HUES64 (cell line): ENCODE results near the gene MAD2L2.
"Not testable (repeated sequence)": the region's sequence is repeated elsewhere in the genome, so short reads cannot be mapped to it uniquely, and the experiment has no call there.

Source experiments
- H3K27ac ChIP-seq: 2 replicates; pipeline ENCODE4 v1.7.0; 2013; ENCODE audit warnings: low read depth, low read length, inconsistent platforms
- H3K27me3 ChIP-seq: 2 replicates; pipeline ENCODE4 v1.6.1; 2013; ENCODE audit warnings: mild to moderate bottlenecking, low read length; ENCODE audit not compliant: insufficient read depth
- H3K36me3 ChIP-seq: 2 replicates; pipeline ENCODE4 v1.6.1; 2013; ENCODE audit warnings: mild to moderate bottlenecking, low read length; ENCODE audit not compliant: insufficient read depth
- H3K4me1 ChIP-seq: 2 replicates; pipeline ENCODE4 v1.6.1; 2013; ENCODE audit warnings: mild to moderate bottlenecking, low read length, moderate library complexity; ENCODE audit not compliant: insufficient read depth
- H3K4me3 ChIP-seq: 2 replicates; pipeline ENCODE4 v1.5.1; 2013; ENCODE audit warnings: mild to moderate bottlenecking, low read length, moderate library complexity
- H3K9ac ChIP-seq: 2 replicates; pipeline ENCODE4 v1.6.1; 2013; ENCODE audit warnings: mild to moderate bottlenecking, low read depth, low read length
- H3K9me3 ChIP-seq: 2 replicates; pipeline ENCODE4 v1.6.1; 2013; ENCODE audit warnings: low read depth, low read length; ENCODE audit not compliant: insufficient read depth
- WGBS: fragments of 150-250, 120-280 bp; methylation state at CpG from one replicate; pipeline ENCODE4 v1.1.7; 2013; ENCODE audit warnings: missing lambda C conversion rate; 5-methylcytosine and 5-hydroxymethylcytosine counted together

The MAD2L2 gene

GRCh38 chr1:11642418-11643017, 38.4 kb downstream of the MAD2L2 start:
- H3K9ac ChIP-seq, H3K27me3 ChIP-seq, H3K4me1 ChIP-seq, H3K9me3 ChIP-seq, H3K4me3 ChIP-seq, H3K36me3 ChIP-seq, H3K27ac ChIP-seq: not testable (repeated sequence)
- 57% methylated on average over 18 of the region's 18 CpGs for whole genome bisulfite sequencing

GRCh38 chr1:11641776-11642305, 39.1 kb downstream of the MAD2L2 start:
- no peak overlapping the region for H3K27ac ChIP-seq
- no peaks in the 10 kb centered on the region for H3K27me3 ChIP-seq
- H3K9me3 ChIP-seq, result no peaks in the 10 kb centered on the region
- H3K4me3 ChIP-seq, result no peak overlapping the region
- no peaks in the 10 kb centered on the region for H3K4me1 ChIP-seq
- WGBS, result 87% methylated on average over 5 of the region's 5 CpGs
- H3K9ac ChIP-seq, result no peak overlapping the region
- no peaks in the 10 kb centered on the region for H3K36me3 ChIP-seq

GRCh38 chr1:11640944-11641343, 40.0 kb downstream of the MAD2L2 start:
- H3K4me1 ChIP-seq, result no peaks in the 10 kb centered on the region
- no peak overlapping the region for H3K27ac ChIP-seq
- H3K27me3 ChIP-seq, result no peaks in the 10 kb centered on the region
- no peak overlapping the region for H3K4me3 ChIP-seq
- WGBS, result 91% methylated on average over 6 of the region's 6 CpGs
- H3K9ac ChIP-seq, result no peak overlapping the region
- H3K36me3 ChIP-seq, result no peaks in the 10 kb centered on the region
- no peaks in the 10 kb centered on the region for H3K9me3 ChIP-seq

- Histone ChIP-seq H3K9me3 (no peaks in the 10 kb centered on the region), H3K36me3 (no peaks in the 10 kb centered on the region), H3K27me3 (no peaks in the 10 kb centered on the region), H3K4me1 (no peaks in the 10 kb centered on the region), H3K4me3 (no peak overlapping the region), H3K9ac (no peak overlapping the region), H3K27ac (no peak overlapping the region)
- 82% methylated on average over 4 of the region's 7 CpGs for WGBS
Observed at GRCh38 chr1:11640101-11640500, 40.8 kb downstream of the MAD2L2 start.

- no peak overlapping the region for H3K9ac ChIP-seq
- no peaks in the 10 kb centered on the region for H3K4me1 ChIP-seq
- H3K9me3 ChIP-seq, result no peaks in the 10 kb centered on the region
- no peak overlapping the region for H3K4me3 ChIP-seq
- H3K27ac ChIP-seq, result no peak overlapping the region
- H3K27me3 ChIP-seq, result no peaks in the 10 kb centered on the region
- H3K36me3 ChIP-seq, result no peaks in the 10 kb centered on the region
- 95% methylated on average over 4 of the region's 4 CpGs for WGBS
Observed at GRCh38 chr1:11639372-11639771, 41.6 kb downstream of the MAD2L2 start.

- WGBS, result 83% methylated on average over 5 of the region's 5 CpGs
- no peaks in the 10 kb centered on the region for H3K9me3 ChIP-seq
- no peak overlapping the region for H3K9ac ChIP-seq
- H3K4me3 ChIP-seq, result no peak overlapping the region
- no peak overlapping the region for H3K27ac ChIP-seq
- no peaks in the 10 kb centered on the region for H3K36me3 ChIP-seq
- H3K4me1 ChIP-seq, result no peaks in the 10 kb centered on the region
- no peaks in the 10 kb centered on the region for H3K27me3 ChIP-seq
Observed at GRCh38 chr1:11638121-11638520, 42.8 kb downstream of the MAD2L2 start.

GRCh38 chr1:11634365-11635192, 46.4 kb downstream of the MAD2L2 start:
- Histone ChIP-seq H3K4me1 (no peaks in the 10 kb centered on the region), H3K36me3 (no peaks in the 10 kb centered on the region), H3K4me3 (no peak overlapping the region), H3K27ac (no peak overlapping the region), H3K27me3 (no peaks in the 10 kb centered on the region), H3K9me3 (no peaks in the 10 kb centered on the region), H3K9ac (no peak overlapping the region)
- 76% methylated on average over 11 of the region's 11 CpGs for WGBS

GRCh38 chr1:11629184-11630016, 51.5 kb downstream of the MAD2L2 start:
- 87% methylated on average over 13 of the region's 15 CpGs for WGBS
- Histone ChIP-seq H3K4me3 (no peak overlapping the region), H3K9ac (no peak overlapping the region), H3K4me1 (no peaks in the 10 kb centered on the region), H3K27ac (no peak overlapping the region), H3K9me3 (no peaks in the 10 kb centered on the region), H3K27me3 (no peaks in the 10 kb centered on the region), H3K36me3 (no peaks in the 10 kb centered on the region)

- WGBS, result 94% methylated on average over 7 of the region's 7 CpGs
- H3K27me3 ChIP-seq, result no peaks in the 10 kb centered on the region
- H3K27ac ChIP-seq, result no peak overlapping the region
- no peaks in the 10 kb centered on the region for H3K4me1 ChIP-seq
- no peaks in the 10 kb centered on the region for H3K9me3 ChIP-seq
- H3K9ac ChIP-seq, result no peak overlapping the region
- no peaks in the 10 kb centered on the region for H3K36me3 ChIP-seq
- no peak overlapping the region for H3K4me3 ChIP-seq
Observed at GRCh38 chr1:11628767-11629166, 52.2 kb downstream of the MAD2L2 start.

- no peak overlapping the region for H3K27ac ChIP-seq
- WGBS, result 87% methylated on average over 3 of the region's 3 CpGs
- no peaks in the 10 kb centered on the region for H3K36me3 ChIP-seq
- no peak overlapping the region for H3K9ac ChIP-seq
- no peaks in the 10 kb centered on the region for H3K27me3 ChIP-seq
- no peaks in the 10 kb centered on the region for H3K4me1 ChIP-seq
- H3K9me3 ChIP-seq, result no peaks in the 10 kb centered on the region
- no peak overlapping the region for H3K4me3 ChIP-seq
Observed at GRCh38 chr1:11626551-11626950, 54.4 kb downstream of the MAD2L2 start.
